ENCODE data around the gene SIRT2.

GRCh38 chr19:38907227-38907626 lies 7.8 kb upstream of the SIRT2 start:
- no peak for TF ChIP-seq CTCF (optimal IDR thresholded peaks at IDR 0.05 in 1 of 3, IDR thresholded peaks at IDR 0.05 in 1 of 3, conservative IDR thresholded peaks at IDR 0.05 in 1 of 3; ENCODE audit: extremely low read depth in 1 of 3, insufficient read depth in 2 of 3, low read length in 3 of 3)
- no peak for TF ChIP-seq EZH2 (IDR thresholded peaks at IDR 0.05; ENCODE audit: low read length)
